ENCODE measurements around the gene HIPK1.
"Not testable (repeated sequence)": the region's sequence is repeated elsewhere in the genome, so short reads cannot be mapped to it uniquely, and the experiment has no call there.

HIPK1 gene

DNA sequence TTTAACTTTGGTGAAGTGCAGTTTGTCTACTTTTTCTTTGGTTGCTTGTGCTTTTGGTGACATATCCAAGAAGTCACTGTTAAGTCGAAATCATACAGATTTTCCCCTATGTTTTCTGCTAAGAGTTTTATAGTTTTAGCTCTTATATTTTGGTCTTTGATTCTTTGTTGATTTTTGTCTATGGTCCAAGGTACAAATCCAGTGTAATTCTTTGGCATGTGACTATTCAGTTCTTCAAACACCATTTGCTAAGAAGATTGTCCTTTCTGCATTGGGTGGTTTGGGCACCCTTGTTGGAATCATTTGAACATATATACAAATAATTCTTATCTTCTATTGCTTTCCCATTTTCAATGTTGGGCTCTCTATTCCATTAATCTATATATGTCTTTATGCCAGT lies 16.2 kb downstream of the HIPK1 start:
- no peak for DNase-seq (ENCODE audit: low read depth)

DNA sequence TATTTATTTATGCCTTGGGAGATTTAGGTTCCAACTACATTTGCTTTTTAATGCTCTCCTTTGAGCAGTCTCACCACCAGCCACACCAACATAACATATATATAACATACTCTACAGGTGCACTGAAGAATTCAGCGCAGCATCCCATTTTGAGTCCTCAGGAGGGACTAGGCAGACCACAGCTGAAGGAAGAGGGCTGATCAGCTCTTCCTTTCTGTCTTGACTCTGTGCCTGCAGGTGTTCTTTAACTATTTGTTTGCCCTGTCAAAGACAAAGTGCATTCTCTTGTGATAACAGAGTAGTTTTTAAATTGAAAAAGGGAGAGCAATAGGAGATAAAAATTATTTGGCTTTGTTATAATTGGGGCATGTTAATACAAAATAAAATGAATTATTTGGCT lies 17.0 kb downstream of the HIPK1 start:
- DNase-seq (ENCODE audit: low read depth) = no peak

DNA sequence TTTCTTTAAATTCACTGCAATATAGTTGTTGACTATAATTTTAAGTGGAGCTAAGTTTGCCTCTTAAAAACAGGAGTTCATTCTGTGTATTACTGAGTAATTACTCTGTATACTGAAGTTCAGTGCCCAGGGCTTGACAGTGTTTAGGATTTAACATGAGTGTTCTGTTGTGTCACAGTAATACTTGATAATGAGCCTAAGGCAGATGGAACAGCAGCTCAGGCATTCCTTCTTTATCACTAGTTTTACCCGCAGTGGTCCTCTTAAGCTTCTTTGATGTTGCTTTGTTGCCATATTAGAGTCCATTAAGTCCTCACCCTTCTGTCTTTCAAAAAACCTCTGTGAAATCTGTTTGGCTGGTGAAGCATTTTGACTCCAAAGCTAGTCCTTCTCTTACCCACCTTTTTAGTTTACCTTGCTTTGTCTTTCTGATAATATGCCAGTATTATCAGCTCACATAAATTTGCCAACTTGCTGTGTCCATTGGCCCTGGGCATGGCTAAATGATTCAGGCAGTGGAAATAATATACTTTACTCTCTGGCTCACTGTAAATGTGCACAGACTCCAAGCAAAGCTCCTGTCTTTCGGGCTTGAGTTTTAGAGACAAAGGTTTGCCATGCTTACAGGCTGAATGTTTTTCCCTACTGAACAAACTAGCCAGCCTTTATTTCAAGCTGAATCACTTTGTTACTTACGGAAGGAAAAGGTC lies 17.7 kb downstream of the HIPK1 start:
- DNase-seq (ENCODE audit: low read depth) = no peak

DNA sequence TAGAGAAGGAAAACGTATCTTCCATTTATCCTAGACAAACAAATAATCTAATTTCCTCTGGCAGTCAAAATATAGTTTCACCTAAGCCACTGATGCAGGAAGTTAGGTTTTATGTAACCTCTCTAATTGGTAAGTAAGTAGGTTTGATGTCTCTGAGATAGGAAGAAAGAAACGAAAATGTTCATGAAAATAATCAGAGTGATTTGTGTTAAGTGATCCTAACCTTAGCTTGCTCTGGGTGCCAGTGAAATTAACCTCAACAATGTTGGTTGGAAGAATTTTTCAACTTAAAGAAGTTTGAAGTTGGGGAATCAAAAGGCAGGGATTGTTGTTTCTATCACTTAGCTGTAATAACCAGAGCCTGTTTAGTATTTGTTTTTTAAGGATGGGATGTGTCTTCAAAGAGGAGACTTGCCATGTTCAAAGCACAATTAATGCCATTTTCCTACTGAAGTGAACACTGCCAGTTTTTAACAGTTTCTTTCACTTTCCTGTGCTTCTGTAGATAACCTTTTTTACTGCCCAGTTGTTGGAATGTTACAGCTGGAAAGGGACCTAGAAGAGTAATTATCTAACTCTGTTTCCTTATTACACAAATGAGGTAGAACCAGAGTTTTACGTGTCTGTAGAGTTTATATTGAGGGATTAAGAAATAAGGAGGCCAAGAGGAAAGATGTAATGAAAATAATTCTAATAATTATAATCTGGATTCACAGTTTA lies 18.4 kb downstream of the HIPK1 start:
- no peak for DNase-seq (ENCODE audit: low read depth)

DNA sequence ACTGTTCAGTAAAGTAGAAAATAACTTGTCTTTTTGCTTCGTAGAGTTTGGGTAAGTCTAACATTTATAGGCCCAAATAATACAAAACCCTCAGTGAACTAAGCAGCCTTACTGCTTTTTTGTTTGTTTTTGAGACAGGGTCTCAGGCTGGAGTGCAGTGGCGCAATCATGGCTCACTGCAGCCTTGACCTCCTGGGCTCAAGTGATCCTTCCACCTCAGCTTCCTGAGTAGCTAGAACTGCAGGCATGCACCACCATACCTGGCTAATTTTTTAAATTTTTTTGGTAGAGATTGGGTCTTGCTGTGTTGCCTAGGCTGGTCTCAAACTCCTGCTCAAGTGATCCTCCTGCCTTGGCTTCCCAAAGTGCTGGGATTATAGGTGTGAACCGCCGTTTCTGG lies 19.0 kb downstream of the HIPK1 start:
- not testable (repeated sequence) for DNase-seq (ENCODE audit: low read depth)

DNA sequence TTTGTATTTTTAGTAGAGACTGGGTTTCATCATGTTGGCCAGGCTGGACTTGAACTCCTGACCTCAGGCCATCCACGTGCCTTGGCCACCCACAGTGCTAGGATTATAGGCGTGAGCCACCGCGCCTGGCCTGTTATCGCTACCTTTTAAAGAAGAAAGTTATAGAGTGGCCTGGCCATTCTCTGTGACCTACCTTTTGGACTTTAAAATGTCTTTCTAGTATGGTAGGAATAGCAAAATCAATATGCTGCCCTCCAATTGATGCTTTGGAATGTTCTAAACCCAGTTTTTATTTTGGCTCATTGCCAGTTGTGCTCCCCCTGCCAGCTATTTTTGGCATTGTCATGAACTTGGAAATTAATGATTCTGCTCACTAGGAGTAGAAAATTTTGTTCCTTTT lies 19.9 kb downstream of the HIPK1 start:
- DNase-seq (ENCODE audit: low read depth) = no peak

DNA sequence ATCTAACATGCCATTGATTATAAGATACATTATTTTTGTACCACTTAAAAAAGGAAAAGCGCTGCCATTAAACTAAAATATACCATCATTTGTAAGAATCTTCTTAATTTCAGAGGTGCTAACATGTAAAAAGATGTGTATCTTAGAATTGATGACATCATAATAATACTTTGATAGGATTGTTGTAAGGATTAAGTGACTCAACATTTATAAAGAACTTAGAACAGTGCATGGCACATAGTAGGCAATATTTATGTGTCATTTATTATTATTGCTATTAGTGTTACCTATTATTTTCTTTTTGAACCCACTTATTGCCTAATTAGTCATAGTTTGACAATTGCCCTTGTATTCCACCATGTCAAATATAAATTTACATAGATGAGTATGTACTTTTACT lies 21.8 kb downstream of the HIPK1 start:
- DNase-seq (ENCODE audit: low read depth) = no peak

DNA sequence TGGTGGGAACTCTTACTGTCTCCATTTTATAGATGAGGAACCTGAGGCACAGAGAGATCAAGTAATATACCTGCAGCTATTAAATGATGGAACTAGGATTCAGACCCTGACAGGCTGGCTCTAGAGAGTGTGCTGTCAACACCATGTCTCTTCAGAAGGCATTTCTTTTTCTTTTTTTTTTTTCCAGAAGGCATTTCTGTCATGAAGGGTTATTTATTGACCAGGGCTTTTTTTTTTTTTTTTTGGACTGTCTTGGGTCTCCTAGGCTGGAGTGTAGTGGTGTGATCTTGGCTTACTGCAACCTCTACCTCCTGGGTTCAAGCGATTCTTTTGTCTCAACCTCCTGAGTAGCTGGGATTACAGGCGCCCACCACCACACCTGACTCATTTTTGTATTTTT lies 22.6 kb downstream of the HIPK1 start:
- no peak for DNase-seq (ENCODE audit: low read depth)

DNA sequence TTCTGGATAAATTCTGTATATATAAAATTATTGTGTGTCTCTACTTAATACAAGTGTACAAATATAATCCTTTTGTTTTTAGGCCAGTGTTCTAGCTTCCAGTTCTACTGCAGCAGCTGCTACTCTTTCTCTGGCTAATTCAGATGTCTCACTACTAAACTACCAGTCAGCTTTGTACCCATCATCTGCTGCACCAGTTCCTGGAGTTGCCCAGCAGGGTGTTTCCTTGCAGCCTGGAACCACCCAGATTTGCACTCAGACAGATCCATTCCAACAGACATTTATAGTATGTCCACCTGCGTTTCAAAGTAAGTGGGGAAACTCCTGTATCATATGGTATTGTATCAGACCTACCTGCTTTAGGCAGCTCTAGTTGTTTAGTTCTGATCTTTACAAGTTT lies 28.9 kb downstream of the HIPK1 start:
- DNase-seq (ENCODE audit: low read depth) = no peak

DNA sequence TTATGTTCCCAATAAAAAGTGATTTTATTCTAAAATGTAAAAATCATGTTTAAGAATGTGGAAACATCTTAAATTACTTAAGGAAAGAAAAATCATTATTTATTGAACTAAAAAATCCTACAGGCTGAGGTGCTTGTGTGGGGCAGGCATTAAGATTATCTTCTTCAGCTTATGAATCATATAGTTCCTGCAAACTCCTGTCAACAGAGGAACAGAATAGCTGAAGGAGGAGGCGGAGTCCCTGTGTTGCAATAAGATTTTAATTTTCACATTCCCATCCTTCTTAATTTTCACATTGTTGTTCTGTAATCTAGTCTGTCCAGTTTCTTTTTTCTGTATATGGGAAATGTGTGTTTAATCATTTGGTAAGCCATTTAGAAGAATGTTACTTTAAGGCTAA lies 29.6 kb downstream of the HIPK1 start:
- no peak for DNase-seq (ENCODE audit: low read depth)

DNA sequence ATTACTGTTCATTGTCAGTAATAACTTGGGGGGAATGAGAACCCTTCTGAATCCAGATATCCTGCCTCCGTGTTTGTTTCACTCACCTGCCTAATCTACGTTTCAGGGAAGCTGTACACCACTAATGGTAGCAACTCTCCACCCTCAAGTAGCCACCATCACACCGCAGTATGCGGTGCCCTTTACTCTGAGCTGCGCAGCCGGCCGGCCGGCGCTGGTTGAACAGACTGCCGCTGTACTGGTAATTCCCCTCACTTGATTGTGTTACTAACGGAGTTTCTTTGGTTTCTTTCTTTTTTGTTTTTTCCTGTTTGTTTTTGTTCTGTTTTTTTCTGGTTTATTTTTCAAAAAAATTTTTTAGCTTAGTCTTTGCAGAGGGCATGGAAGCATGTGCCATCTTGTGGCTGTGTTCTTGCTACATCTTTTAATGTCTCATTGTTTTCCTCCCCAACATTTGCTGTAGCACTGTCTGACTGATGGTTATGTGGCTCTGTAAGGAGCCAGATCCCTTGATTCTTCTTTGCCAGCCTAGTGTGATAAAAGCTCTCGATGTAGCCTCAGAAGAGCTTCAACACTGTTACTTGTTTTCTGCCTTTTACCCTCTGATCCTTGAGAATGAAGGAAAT lies 34.3 kb downstream of the HIPK1 start:
- DNase-seq (ENCODE audit: low read depth) = no peak

DNA sequence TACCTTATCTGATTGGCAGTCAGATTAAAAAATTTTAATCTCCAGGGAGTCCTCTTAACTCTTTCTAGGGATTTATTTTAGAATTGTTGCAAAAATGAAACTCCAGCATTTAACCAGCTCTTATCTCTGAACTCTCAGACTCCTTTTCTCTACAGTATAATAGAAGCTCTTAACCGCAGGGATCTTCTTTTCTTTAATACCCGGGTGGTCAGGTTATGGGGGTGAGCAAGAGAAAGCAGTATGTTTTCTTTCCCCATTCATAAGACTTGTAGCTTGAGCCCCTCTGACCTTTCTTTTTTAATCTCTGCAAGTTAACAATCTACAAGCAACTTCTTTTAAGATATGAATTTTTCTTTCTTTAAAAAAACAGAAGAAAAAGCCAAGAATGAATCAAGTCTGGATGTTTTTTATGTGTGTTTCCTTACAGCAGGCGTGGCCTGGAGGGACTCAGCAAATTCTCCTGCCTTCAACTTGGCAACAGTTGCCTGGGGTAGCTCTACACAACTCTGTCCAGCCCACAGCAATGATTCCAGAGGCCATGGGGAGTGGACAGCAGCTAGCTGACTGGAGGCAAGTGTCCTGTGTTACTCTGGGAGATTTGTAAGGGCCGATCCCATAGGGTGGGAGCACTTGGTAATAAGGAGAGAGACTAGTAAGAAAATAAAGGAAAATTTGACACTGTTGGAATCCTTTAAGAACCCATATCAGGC lies 36.7 kb downstream of the HIPK1 start:
- no peak for DNase-seq (ENCODE audit: low read depth)

DNA sequence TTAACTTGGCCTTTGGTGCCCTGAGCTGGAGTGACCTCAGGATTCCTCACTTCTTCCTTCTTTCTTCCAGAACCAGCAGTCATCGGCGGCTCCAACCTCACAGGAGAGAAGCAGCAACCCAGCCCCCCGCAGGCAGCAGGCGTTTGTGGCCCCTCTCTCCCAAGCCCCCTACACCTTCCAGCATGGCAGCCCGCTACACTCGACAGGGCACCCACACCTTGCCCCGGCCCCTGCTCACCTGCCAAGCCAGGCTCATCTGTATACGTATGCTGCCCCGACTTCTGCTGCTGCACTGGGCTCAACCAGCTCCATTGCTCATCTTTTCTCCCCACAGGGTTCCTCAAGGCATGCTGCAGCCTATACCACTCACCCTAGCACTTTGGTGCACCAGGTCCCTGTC lies 43.8 kb downstream of the HIPK1 start:
- DNase-seq (ENCODE audit: low read depth) = no peak

DNA sequence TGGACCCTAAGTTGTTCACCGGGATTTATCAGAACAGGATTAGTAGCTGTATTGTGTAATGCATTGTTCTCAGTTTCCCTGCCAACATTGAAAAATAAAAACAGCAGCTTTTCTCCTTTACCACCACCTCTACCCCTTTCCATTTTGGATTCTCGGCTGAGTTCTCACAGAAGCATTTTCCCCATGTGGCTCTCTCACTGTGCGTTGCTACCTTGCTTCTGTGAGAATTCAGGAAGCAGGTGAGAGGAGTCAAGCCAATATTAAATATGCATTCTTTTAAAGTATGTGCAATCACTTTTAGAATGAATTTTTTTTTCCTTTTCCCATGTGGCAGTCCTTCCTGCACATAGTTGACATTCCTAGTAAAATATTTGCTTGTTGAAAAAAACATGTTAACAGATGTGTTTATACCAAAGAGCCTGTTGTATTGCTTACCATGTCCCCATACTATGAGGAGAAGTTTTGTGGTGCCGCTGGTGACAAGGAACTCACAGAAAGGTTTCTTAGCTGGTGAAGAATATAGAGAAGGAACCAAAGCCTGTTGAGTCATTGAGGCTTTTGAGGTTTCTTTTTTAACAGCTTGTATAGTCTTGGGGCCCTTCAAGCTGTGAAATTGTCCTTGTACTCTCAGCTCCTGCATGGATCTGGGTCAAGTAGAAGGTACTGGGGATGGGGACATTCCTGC lies 46.2 kb downstream of the HIPK1 start:
- no peak for DNase-seq (ENCODE audit: low read depth)

DNA sequence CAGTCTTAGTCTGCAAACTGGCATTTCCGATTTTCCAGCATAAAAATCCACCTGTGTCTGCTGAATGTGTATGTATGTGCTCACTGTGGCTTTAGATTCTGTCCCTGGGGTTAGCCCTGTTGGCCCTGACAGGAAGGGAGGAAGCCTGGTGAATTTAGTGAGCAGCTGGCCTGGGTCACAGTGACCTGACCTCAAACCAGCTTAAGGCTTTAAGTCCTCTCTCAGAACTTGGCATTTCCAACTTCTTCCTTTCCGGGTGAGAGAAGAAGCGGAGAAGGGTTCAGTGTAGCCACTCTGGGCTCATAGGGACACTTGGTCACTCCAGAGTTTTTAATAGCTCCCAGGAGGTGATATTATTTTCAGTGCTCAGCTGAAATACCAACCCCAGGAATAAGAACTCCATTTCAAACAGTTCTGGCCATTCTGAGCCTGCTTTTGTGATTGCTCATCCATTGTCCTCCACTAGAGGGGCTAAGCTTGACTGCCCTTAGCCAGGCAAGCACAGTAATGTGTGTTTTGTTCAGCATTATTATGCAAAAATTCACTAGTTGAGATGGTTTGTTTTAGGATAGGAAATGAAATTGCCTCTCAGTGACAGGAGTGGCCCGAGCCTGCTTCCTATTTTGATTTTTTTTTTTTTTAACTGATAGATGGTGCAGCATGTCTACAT lies 47.6 kb downstream of the HIPK1 start:
- DNase-seq (ENCODE audit: low read depth) = peak; percentile 40

DNA sequence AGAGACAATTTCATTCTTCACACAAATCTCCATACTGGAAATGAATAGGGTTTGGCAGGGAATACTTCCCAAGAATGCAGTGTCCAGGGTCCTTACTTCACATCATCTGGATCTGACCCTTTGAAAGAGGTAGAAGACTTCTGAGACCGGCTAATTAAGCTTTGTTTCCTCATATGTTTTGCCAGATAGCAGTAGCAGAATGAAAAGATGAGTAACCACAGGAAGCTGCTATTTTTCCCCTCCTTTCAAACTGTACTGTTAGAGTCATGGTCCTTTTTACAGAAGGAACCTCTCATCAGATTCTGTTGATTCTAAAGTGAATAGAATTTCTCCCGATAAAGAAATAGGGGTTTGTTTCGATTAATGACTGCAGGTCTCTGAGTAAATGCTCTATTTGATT lies 48.8 kb downstream of the HIPK1 start:
- no peak for DNase-seq (ENCODE audit: low read depth)

DNA sequence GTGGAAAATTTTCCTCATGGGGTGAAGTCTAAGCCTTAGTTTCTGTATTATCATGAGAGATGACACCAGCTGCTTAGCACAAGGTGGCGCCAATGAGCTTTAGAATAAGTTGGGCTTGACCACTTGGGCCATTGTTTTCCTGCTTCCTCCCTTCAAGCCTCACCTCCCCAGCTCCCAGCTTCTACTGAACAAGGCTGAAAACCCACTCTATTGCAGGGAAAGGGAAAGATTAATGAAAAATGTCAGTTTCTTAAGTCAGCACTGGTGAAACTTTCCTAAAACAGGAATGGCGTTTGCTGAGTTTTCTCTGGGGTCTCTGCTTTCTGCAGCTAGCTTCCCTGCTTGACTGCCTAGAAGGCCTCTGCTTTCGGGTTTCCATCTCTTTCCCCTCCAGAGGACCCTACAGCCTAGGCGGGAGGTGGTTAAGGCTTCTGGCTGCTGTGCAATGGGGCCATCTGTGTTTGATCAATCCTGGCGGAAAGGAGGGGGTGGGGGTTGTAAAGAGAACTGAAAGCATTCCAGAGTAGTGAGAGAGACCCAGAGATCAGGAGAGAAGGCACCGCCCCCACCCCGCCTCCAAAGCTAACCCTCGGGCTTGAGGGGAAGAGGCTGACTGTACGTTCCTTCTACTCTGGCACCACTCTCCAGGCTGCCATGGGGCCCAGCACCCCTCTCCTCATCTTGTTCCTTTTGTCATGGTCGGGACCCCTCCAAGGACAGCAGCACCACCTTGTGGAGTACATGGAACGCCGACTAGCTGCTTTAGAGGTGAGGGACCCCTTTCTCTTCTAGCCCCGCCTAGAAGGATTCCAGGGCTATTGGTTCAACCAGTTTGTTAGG lies 50.0 kb downstream of the HIPK1 start, which contains the start of gene OLFML3:
Gene OLFML3, plus strand, starts transcription at position 612 of the 840 bp plus-strand sequence. Its CDS starts 43 bp downstream, at position 655.
- peak; percentile 97 for DNase-seq (ENCODE audit: low read depth)

DNA sequence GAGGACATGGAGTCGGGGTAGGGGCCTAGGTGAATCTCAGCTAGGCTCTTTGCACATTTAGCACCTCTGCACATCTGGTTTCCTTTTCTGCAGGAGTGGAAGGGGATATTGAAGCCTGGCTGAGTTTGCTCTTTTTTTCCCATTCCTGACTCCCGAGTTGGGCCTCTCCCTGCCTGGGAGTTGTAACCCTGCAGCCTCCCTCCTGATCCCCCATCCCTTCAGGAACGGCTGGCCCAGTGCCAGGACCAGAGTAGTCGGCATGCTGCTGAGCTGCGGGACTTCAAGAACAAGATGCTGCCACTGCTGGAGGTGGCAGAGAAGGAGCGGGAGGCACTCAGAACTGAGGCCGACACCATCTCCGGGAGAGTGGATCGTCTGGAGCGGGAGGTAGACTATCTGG lies 51.0 kb downstream of the HIPK1 start:
- DNase-seq (ENCODE audit: low read depth) = peak; percentile 34

DNA sequence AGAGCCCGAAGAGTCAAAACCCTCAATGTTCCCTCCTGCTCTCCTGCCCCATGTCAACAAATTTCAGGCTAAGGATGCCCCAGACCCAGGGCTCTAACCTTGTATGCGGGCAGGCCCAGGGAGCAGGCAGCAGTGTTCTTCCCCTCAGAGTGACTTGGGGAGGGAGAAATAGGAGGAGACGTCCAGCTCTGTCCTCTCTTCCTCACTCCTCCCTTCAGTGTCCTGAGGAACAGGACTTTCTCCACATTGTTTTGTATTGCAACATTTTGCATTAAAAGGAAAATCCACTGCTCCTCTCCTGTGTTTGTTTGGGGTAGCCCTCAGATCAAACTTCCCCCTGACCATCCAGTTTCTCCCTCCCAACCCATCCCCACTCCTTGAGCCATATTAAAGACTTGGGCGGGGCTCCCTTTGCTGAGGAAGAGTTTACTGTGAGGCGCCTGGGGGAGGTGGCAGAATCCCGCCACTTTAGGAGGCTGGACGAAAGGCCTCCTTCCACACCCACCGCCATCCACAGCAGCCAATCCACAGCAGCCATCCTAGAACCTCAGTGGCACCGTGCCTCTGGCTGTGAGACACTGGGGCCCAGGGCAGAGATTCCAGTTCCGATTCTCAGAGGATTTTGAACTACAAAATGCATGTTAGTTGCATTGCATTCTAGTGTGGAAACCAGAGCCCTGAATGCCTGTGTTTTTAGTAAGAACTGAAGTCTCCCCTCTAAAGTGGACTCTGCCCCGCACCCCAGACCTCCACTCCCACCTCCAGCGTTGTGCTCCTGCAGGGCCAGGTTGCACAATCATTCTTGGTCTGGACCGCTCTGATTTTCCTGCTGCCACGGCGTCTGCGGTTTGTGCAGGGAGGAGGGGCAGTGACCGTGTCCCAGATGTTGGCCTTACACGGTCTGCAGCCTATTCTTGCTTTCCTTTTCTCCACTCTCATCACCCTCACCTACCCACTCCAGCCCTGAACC lies 53.1 kb downstream of the HIPK1 start:
- DNase-seq (ENCODE audit: low read depth) = peak; percentile 84

Measured in fibroblast of the conjunctiva (primary cell).